Peyer's patch (tissue), 4 donors: ENCODE measurements around the gene PROM2.

ENCODE experiments used
- CTCF ChIP-seq, 6 experiments: fragments of 450-650 bp in 4 of 6; fragments of 200-600 bp in 2 of 6; sonication (generic) in 1 of 6; IDR thresholded peaks; one replicate each; pipeline ENCODE4 v1.5.1; 2017 to 2019; ENCODE audit warnings: antibody characterized with exemption in 6 of 6, mild to moderate bottlenecking in 3 of 6, moderate library complexity in 1 of 6
- POLR2A ChIP-seq, 2 donors: fragments of 450-650 bp; IDR thresholded peaks; one replicate each; pipeline ENCODE4 v1.5.1; 2017; ENCODE audit warnings: antibody characterized with exemption in 2 of 2, mild to moderate bottlenecking in 2 of 2, moderate library complexity in 2 of 2

GRCh38 chr2:95317665-95318425, 43.6 kb downstream of the PROM2 start:
- TF ChIP-seq CTCF (IDR thresholded peaks at IDR 0.05) (no peak), POLR2A (IDR thresholded peaks at IDR 0.05) (no peak)
